ENCODE results near the gene SURF2.
"Not testable (repeated sequence)": the region's sequence is repeated elsewhere in the genome, so short reads cannot be mapped to it uniquely, and the experiment has no call there.

The SURF2 gene

DNA sequence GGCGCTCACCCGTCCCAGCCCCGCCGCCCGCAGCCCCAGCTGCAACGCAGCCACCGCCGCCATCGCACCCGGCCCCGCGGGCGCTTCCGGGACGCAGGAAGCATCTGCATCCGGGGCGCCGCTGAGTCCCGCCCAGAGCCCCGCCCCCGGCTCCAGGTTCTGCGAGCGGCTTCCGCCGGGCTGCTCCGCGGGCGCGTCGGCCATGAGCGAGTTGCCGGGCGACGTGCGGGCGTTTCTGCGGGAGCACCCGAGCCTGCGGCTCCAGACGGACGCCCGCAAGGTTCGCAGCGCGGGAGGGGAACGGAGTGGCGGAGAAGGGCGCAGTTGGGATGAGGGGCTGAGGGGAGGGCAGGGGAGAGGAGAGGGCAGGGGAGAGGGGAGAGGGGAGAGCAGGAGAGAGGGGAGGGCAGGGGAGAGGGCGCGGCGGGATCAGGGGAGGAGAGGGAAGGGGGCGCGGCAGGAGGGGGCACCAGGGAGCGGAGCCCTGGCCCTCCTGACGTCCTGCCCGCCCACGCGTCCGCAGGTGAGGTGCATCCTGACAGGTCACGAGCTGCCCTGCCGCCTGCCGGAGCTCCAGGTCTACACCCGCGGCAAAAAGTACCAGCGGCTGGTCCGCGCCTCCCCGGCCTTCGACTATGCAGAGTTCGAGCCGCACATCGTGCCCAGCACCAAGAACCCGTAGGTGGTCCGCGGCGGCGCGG lies at the start of gene SURF2, which contains the start of gene SURF1:
Gene SURF2 (plus strand): TSS at position 160 of the 701 bp plus-strand sequence. CDS start 43 bp downstream, at position 203.
Gene SURF1 (minus strand): TSS at position 97 of the 701 bp plus-strand sequence. CDS start 34 bp downstream, at position 63.
- DNase-seq: peak; percentile 89

DNA sequence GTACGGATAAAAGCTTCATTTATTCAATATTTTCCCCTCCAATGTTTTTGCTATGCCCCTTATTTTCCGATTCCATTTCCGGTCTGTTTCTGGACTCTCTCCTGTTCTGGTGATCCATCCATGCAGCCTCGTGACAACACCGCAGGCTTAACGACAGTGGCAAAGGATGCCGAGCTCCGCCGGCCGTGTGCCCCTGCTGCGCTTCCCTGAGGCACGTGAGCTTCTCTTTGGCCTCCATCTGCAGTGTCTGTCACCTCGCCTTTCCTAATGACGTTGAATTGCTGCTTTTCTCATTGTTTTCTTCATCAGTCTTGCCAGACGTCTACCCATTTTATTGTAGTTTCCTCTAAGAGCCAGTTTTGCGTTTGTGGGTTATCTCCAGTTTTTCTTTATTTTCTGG lies 49.0 kb upstream of the SURF2 start:
- no peak for DNase-seq

DNA sequence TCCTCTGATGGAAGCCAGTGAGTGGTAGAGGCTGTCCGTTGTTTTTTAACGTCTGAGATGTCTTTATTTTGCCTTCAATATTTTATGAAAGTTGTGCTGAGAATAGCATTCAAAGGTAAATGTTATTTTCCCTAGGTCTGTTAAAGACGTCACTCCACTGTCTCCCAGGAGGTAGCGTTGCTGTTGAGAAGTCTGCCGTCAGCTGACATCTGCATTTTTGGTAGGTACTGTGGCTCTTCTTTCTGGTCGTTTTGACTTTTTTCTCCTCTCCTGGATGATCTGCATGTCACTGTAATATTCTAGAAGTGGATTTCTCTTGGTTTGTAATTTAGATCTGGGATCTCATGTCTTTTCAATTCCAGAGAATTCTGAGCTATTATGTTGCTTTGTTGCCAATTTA lies 46.7 kb upstream of the SURF2 start:
- no peak for DNase-seq

DNA sequence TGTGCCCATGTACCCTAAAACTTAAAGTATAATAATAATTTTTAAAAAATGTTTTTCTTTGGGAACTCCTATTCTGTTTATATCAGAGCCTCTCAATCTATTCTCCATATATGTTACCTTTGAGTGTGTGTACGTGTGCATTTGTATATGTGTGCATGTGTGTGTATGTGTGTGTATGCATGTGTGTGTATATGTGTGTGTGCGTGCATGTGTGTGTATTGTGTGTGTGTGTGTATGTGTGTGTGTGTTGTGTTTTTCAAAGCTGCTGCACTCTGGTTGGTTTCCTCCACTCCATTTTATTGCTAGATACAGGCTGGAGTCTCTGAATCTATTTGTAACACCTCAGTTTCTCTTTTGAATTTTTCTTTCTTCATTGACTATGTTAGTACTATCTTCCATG lies 40.4 kb upstream of the SURF2 start:
- DNase-seq: no peak

DNA sequence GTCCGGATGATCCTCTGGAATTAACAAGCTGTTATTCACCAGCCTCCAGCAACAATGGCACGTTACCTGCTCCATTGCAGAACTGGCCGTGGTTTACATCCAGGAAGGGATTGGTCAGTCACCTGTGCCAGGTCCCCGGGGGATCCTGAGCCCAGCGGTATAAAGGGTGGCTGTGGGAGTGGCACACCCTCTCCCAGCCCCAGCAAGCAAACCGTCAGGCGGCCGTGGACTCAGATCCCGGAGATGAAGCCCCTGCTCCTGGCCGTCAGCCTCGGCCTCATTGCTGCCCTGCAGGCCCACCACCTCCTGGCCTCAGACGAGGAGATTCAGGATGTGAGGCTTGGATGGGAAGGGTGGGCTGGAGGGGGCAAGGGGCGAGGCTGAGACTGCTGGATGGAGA lies 38.8 kb upstream of the SURF2 start:
- DNase-seq: not testable (repeated sequence)

DNA sequence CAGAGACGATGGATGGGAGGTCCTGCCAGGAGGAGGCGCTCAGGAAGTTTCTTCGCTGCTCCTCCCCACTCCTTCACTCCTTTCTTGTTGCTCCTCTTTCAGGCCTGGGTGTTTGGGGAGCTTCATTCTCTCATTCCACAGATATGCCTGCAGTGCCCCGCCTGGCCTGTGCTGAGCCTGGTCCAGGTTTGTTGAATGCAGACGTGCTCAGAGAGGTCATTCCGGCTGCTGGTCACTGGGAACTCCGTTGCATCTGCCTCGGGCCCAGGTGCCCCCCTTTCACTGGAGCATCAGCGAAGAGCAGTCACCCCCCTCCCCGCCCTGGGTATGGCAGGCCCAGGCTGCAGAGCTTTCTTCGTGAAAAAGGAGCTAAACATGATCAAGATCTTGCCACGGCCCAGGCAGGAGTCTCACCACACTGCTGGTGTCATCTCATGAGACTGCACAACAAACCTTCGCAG lies 35.9 kb upstream of the SURF2 start:
- DNase-seq: no peak

DNA sequence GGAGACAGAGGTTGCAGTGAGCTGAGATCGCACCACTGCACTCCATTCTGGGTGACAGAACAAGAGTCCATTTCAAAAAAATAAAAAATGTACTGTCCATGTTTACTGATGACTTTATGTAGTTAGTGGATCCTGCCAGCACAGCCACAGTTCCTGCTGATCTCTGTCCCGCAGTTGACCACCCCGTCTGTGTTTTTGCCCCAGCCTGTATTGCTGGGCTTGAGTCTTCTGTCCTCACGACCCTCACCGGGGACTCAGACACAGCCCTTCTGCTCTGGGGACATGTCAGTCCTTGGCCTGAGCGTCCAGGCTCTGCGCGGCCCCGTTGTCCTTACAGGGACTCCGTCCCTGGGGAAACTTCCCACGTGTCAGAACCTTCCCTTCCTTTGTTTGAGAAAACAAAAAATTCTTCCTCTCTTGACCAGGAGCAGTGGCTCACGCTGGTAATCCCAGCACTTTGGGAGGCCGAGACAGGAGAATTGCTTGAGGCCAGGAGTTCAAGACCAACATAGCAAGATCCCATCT lies 34.9 kb upstream of the SURF2 start:
- no peak for DNase-seq

DNA sequence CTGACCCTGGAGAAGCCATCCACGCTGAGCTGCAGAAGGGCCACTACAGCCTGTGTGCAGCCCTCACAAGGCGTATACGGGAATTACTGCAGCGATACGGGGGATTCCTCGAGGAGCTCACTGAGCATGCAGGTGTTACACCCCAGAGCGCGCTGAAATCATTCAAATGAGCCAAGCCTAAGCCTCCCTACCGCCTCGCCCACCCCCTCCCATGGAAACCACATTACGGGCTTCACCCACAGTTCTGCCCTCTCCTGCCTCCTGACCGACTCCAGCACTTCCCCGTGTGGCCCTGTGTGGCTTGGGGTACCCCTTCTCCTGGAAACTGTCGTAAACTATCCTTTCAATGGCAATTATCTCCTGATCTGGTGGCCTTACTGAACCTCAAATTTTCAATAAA lies 33.6 kb upstream of the SURF2 start:
- no peak for DNase-seq

DNA sequence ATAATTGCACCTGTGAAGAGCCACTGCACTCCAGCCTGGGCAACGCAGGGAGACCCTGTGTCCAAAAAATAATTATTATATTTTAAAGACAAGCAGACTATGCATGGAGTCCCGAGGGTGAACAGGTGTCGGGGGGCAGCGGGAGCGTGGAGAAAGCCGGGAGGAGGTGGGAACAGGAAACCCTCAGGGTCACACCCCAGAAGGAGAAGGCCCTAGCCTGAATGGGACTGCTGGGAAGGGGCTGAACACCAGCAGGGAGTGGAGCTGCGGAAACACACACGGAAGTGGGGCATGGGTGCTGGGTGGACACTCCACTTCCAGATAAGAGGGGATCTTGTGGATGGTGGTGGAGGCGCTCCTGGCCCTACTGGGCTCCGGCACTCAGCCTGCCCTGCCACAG lies 33.1 kb upstream of the SURF2 start:
- DNase-seq: no peak

DNA sequence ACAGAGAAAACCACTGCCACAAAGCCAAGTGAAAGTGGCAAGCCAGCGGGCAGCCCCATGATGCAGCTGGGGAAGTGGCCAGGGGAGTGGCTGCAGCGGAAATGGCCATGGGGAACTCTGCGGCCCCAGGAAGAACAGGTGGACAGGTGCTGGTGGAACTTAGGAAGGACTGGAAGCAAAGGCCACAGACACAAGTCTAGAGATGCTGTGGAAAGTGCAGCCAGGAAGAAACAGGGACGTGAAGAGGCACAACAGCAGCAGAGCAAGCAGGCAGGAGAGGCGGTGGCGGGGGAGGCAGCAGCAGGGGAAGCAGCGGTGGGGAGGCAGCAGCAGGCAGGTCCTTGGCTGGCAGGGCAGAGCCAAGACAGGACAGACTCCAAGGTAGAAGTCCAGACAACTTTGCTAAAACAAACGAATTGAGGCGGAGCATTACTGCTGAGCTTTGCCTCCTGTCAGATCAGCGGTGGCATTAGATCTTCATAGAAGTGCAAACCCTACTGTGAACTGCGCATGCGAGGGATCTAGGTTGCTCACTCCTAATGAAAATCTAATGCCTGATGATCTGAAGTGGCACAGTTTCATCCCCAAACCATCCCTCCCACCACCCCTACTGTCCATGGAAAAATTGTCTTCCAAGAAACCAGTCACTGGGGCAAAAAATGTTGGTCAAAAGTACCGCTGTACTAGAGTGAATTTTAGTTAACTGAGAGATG lies 32.2 kb upstream of the SURF2 start:
- no peak for DNase-seq

DNA sequence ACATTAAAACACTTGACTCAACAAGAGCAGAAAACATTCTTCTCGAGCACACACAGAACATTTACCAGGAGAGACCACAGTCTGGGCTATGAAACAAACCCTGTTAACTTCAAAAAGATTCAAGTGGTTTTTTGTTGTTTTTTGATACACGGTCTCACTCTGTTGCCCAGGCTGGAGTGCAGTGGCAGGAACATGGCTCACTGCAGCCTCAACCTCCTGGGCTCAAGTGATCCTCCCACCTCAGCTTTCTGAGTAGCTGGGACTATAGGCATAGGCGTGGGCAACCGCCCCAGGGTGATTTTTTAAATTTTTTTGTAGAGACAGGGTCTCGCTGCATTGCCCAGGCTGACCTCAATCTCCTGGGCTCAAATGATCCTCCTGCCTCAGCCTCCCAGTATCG lies 29.3 kb upstream of the SURF2 start:
- not testable (repeated sequence) for DNase-seq

DNA sequence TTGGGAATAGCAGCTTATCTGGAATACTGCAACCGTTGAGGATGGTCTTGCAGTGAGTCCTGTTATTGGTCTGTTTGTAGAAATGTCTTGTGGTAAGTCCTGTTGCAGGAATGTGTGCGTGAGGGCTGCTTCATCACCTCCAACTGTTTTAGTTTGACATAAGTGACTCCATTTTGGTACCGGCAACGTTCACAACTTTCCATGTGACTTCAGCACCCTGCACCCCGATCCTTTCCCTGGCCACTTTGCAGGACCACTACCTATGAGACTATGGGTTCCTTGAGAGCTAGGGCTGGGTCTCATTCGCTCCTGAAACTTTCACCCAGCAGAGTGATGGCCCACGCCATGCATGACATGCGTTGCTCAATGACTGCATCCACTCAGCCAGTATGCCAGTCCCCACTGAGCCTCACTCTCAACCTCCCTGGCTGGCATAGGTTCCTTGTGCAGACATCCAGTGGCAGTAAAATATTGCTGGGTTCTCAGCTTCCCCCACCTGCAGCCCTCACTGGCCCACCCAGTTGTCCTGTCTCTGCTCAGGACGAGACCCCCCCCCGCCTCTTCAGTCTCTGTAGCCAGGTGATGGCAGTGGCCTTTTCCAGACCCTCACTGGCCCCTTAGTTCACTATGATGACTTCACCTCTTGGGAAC lies 28.4 kb upstream of the SURF2 start:
- DNase-seq: no peak

DNA sequence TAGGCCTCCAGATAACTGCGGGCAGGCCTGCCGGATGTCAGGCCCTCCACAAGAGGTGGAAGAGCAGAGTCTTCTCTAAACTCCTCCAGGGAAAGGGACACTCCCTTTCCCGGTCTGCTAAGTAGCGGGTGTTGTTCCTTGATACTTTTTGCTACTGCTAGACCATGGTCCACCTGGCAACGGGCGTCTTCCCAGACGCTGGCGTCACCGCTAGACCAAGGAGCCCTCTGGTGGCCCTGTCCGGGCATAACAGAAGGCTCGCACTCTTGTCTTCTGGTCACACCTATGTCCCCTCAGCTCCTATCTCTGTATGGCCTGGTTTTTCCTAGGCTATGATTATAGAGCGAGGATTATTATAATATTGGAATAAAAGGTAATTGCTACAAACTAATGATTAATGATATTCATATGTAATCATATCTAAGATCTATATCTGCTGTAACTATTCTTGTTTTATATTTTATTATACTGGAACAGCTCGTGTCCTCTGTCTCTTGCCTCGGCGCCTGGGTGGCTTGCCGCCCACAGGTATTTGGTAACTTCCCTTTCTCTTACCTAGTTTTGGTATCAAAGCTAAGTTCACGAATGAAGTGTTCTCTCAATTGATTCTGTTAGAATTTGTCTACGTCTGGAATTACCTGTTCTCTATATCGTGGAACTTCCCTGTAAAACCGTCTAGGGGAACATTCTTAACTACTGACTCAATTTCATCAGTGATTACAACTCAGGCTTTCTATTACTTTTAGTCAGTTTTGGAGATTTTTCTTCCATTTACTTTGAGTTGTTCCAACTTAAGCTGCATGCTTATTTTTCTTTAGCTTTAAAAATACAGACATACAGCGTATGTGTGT lies 26.8 kb upstream of the SURF2 start:
- DNase-seq: not testable (repeated sequence)

DNA sequence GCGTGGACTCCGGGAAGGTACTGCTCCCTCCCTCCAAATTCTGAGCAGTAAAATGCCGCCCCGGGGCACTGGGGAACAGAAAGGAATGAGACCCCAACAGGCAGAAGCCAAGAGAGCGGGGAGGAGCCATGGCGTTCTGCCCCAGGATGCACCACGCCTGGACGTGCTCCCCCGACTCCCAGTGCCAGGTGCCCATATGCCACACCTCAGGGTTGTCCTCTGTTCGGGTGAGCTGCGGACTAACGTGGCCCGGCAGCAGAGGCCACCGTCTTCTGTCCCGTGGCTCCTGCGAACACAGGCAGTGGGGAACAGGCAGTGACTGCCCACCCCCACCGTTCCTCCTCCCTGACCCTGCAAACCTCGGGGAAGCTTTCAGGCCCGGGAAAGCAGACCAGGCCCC lies 25.1 kb upstream of the SURF2 start:
- DNase-seq: no peak

DNA sequence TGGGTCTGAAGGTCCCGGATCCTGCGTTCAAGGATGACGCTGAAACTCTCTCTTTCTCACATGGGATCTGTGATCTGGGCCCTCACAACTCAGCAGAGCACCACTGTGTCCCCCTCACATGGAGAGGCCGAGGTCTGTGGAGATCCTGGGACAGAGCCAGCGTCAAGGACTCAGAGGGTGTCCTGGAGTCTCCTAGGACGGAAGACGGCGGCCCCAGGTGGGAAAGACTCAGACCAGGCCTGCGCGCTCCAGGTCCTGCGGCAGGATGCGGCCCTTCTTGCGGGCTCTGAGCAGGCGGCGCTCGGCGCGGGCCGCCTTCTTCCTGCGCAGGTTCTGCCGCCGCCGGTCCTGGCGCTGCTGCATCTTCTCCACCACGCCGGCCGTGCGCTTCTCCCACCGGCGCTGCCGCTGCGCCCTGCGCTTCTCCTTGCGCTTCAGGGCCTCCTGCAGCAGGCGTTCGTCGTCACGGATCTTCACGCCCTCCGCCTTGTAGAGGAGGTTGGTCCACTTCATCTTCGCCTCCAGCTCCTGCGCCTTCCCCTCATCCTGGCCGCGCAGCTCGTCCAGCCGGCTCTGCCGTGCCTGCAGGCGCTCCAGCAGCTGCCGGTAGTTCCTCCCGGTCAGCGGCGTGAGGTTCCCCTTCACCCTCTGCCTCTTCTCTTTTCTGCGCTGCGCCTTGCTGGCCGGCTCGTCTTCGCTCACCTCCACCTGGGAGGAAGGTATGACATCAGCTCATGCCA lies 24.5 kb upstream of the SURF2 start:
- no peak for DNase-seq

DNA sequence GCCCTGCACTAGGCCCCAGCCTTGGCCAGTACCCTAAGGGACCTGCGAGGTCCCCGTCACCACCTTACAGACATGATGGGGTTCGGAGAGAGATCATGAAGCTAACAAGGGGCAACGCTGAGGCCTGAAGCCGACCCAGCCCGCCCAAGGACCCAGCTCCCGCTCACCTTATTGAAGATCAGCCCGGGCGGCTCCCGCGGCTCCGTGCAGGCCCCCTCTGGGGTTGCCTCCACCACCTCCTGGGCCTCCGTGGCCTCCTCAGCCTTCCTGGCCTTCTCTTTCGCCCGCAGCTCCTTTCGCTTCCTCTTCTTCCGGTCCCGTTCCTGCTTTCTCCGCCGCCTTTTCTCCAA lies 24.0 kb upstream of the SURF2 start:
- DNase-seq: no peak

DNA sequence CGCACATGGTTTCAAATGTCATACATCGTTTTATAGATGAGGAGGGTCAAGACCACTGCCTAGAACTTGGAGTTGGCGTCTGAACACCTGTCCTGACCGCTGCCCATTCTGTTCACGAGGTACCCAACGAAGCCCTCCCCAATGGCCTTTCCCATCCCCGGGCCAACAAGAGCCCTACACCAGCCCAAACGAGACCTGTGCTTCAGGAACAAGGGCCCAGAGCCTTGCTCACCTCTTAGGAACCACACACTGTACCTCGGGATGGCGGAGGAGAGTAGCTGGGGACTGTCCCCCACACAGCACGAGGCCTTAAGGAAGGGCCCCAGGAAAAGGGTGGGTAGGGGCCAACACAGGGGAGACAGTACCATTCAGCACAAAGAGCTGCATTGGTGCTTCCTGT lies 23.3 kb upstream of the SURF2 start:
- no peak for DNase-seq

DNA sequence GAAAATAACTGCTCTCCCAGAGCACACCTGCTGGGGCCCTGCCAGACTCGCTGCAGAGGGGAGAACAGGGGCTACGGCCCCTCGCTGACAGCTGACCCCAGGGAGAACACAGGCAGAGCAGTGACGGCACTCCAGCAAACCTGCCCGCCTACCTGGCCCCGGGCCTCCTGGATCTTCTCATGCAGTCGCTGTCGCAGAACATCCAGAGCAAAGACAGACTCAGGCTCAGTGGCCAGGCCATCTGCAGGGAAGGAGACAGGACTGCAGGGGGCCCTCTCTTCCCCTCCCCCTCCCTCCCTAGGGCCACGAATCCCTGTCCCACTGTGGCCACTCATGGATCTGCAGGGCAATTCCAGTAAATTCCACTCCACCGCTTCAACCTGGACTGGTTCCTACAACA lies 22.8 kb upstream of the SURF2 start:
- no peak for DNase-seq

DNA sequence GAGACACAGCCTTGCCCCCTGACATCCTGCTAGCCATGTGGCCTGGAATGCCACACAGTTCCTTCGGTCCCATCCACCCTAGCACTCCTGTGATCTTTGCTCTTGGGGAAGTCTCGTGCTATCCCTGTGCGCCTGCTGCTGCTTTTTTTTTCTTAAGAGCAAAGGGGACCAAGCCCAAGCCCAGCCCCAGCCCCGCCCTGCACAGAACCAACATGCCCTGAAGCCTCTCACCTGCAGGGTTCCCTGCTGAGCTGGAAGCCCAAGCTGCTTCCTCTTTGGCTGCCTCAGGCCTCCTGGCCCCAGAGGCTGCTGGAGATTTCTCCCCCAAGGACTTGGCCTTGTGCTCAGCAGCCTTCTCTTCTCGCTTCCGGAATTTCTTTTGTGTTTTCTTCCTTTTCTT lies 22.2 kb upstream of the SURF2 start:
- no peak for DNase-seq

DNA sequence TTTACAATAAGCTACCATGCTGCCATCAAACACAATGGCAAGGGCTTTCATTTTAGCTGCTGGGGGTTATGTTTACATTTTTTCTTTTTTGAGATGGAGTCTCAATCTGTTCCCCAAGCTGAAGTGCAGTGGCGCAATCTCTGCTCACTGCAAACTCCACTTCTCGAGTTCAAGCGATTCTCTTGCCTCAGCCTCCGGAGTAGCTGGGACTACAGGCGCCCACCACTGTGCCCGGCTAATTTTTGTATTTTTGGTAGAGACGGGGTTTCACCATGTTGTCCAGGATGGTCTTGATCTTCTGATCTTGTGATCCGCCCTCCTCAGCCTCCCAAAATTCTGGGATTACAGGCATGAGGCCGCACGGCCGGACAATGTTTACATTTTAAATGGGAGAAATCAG lies 21.5 kb upstream of the SURF2 start:
- not testable (repeated sequence) for DNase-seq

DNA sequence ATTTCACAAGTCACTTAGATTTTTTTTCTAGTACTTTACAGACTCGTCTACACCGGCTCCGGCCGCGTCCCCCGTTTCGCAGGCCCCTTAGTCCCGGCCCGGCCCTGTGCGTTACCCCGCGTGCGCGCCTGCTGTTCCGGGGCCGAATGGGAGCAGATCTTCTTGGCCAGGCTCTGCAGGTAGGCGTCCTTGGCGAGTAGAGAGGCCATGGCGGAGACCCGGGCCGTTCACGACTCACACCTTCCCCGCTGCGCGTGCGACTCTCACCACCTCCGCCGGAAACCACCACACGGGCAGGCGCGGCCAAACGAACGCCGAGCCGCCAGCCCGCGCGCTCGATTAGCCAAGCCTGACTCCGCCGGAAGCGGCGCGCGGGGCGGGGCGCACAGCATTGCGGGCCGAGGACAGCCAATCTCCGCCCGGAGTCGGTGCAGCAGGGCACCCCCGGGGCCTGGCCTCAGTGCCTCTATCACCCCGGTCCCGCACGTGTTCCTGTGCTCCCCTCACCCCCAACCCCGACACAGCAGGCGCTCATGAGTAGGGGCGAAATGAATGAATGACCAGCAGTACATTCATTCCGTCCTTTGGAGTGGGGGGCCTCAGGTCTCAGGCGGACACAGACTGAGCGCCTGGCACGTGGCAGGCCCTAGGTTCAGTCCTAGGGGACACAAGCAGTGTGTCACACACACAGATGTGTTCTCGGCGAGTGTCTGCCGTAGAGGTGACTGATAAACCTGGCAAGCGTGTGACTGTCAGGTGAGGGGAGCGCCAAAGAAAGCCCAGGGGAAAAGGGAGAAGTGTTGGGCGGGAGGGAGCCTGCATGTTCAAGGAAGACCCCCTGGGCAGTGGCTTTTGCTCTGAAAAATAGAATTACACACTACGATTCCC lies 20.2 kb upstream of the SURF2 start, which contains the start of gene SURF6:
Gene SURF6 (minus strand): TSS at position 265 of the 888 bp plus-strand sequence. CDS start 56 bp downstream, at position 209.
- peak; percentile 94 for DNase-seq

All from CD4-positive, alpha-beta T cell treated with Interleukin-21 for 1 hour (primary cell).